ENCODE measurements around the gene PDIA2. TPM values are rescaled to one million over a fixed set of nuclear protein-coding genes. Genes with fewer than 3 reads are reported as not detected.

Gene PDIA2
- total RNA-seq, 1 experiment from 2014 or later: 0.71 TPM

DNA sequence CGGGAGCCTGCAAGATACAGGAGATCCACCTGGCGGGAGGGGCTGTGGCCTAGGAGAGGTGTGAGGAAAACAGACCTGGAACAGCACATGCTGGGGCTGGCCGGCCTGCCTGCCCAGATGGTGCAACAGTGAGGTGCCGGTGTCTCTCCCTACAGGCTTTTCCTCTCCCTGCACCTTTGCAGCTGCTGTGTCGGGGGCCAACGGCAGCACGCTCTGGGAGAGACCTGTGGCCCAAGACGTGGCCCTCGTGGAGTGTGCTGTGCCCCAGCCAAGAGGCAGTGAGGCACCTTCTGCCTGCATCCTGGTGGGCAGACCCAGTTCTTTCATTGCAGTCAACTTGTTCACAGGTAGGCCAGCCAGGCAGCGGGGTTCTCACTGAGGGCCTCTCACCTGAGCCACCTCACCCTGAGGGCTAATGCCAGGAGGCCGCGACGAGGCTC, 23.1 kb upstream of the PDIA2 start:
- H3K9me2 ChIP-seq (replicated peaks; ENCODE audit: insufficient read depth, low read length): no peaks in the 10 kb centered on the region
- no peaks in the 10 kb centered on the region for H3K36me3 ChIP-seq (ENCODE audit: insufficient read depth, low read length)
- no peaks in the 10 kb centered on the region for H3K4me1 ChIP-seq (ENCODE audit: low read length)
- no peaks in the 10 kb centered on the region for H3K27me3 ChIP-seq (ENCODE audit: low read length)
- H3K9me3 ChIP-seq (ENCODE audit: low read length): no peaks in the 10 kb centered on the region
- no peaks in the 10 kb centered on the region for H3K79me2 ChIP-seq (ENCODE audit: low read length)
- H3K9ac ChIP-seq (ENCODE audit: low read length): no peak overlapping the region
- DNase-seq: no peak
- H3K4me2 ChIP-seq (ENCODE audit: low read depth, low read length, poor library complexity, severe bottlenecking): no peak overlapping the region
- no peaks in the 10 kb centered on the region for H4K20me1 ChIP-seq (ENCODE audit: insufficient read depth, low read depth, low read length)
- no peak overlapping the region for H2AFZ ChIP-seq (ENCODE audit: low read length)
- no peak overlapping the region for H3K27ac ChIP-seq (ENCODE audit: low read length)
- no peak overlapping the region for H3K4me3 ChIP-seq (ENCODE audit: low read length)

GRCh38 chr16:260326-260725, 22.6 kb upstream of the PDIA2 start:
- Histone ChIP-seq H3K9me2 (replicated peaks; ENCODE audit: insufficient read depth, low read length) (no peaks in the 10 kb centered on the region), H4K20me1 (ENCODE audit: insufficient read depth, low read depth, low read length) (no peaks in the 10 kb centered on the region)

GRCh38 chr16:261031-261691, 21.8 kb upstream of the PDIA2 start:
- Histone ChIP-seq H3K36me3 (ENCODE audit: insufficient read depth, low read length) (no peaks in the 10 kb centered on the region), H3K4me1 (ENCODE audit: low read length) (no peaks in the 10 kb centered on the region), H3K9me2 (replicated peaks; ENCODE audit: insufficient read depth, low read length) (no peaks in the 10 kb centered on the region), H3K9ac (ENCODE audit: low read length) (no peak overlapping the region), H3K4me3 (ENCODE audit: low read length) (no peak overlapping the region), H3K27me3 (ENCODE audit: low read length) (no peaks in the 10 kb centered on the region), H3K27ac (ENCODE audit: low read length) (no peak overlapping the region), H3K79me2 (ENCODE audit: low read length) (no peaks in the 10 kb centered on the region), H4K20me1 (ENCODE audit: insufficient read depth, low read depth, low read length) (no peaks in the 10 kb centered on the region), H2AFZ (ENCODE audit: low read length) (no peak overlapping the region), H3K9me3 (ENCODE audit: low read length) (no peaks in the 10 kb centered on the region), H3K4me2 (ENCODE audit: low read depth, low read length, poor library complexity, severe bottlenecking) (no peak overlapping the region)
- no peak for DNase-seq

More at GRCh38 chr16:260326-260725, 22.6 kb upstream of the PDIA2 start:
- H3K27me3 ChIP-seq (ENCODE audit: low read length): no peaks in the 10 kb centered on the region
- H3K36me3 ChIP-seq (ENCODE audit: insufficient read depth, low read length): no peaks in the 10 kb centered on the region
- no peaks in the 10 kb centered on the region for H3K4me1 ChIP-seq (ENCODE audit: low read length)
- no peak overlapping the region for H3K4me2 ChIP-seq (ENCODE audit: low read depth, low read length, poor library complexity, severe bottlenecking)
- H3K79me2 ChIP-seq (ENCODE audit: low read length): no peaks in the 10 kb centered on the region
- no peak overlapping the region for H3K9ac ChIP-seq (ENCODE audit: low read length)
- no peak overlapping the region for H3K4me3 ChIP-seq (ENCODE audit: low read length)
- DNase-seq: no peak
- no peak overlapping the region for H3K27ac ChIP-seq (ENCODE audit: low read length)
- H3K9me3 ChIP-seq (ENCODE audit: low read length): no peaks in the 10 kb centered on the region
- no peak overlapping the region for H2AFZ ChIP-seq (ENCODE audit: low read length)

- no peaks in the 10 kb centered on the region for H3K9me3 ChIP-seq (ENCODE audit: low read length)
- no peak overlapping the region for H3K9ac ChIP-seq (ENCODE audit: low read length)
- no peaks in the 10 kb centered on the region for H3K4me1 ChIP-seq (ENCODE audit: low read length)
- no peak overlapping the region for H3K4me3 ChIP-seq (ENCODE audit: low read length)
- DNase-seq: no peak
- H3K9me2 ChIP-seq (replicated peaks; ENCODE audit: insufficient read depth, low read length): no peaks in the 10 kb centered on the region
- no peak overlapping the region for H3K4me2 ChIP-seq (ENCODE audit: low read depth, low read length, poor library complexity, severe bottlenecking)
- no peaks in the 10 kb centered on the region for H3K27me3 ChIP-seq (ENCODE audit: low read length)
- H2AFZ ChIP-seq (ENCODE audit: low read length): no peak overlapping the region
- H3K27ac ChIP-seq (ENCODE audit: low read length): no peak overlapping the region
- no peaks in the 10 kb centered on the region for H3K79me2 ChIP-seq (ENCODE audit: low read length)
- H3K36me3 ChIP-seq (ENCODE audit: insufficient read depth, low read length): no peaks in the 10 kb centered on the region
- H4K20me1 ChIP-seq (ENCODE audit: insufficient read depth, low read depth, low read length): no peaks in the 10 kb centered on the region
Observed at GRCh38 chr16:262121-262745, 20.7 kb upstream of the PDIA2 start.

GRCh38 chr16:263182-263774, 19.7 kb upstream of the PDIA2 start:
- Histone ChIP-seq H3K27ac (ENCODE audit: low read length) (no peak overlapping the region), H3K4me2 (ENCODE audit: low read depth, low read length, poor library complexity, severe bottlenecking) (no peak overlapping the region), H3K27me3 (ENCODE audit: low read length) (no peaks in the 10 kb centered on the region), H3K4me3 (ENCODE audit: low read length) (no peak overlapping the region), H4K20me1 (ENCODE audit: insufficient read depth, low read depth, low read length) (no peaks in the 10 kb centered on the region), H3K9me3 (ENCODE audit: low read length) (no peaks in the 10 kb centered on the region), H3K79me2 (ENCODE audit: low read length) (no peaks in the 10 kb centered on the region), H3K9me2 (replicated peaks; ENCODE audit: insufficient read depth, low read length) (no peaks in the 10 kb centered on the region), H3K4me1 (ENCODE audit: low read length) (no peaks in the 10 kb centered on the region), H3K9ac (ENCODE audit: low read length) (no peak overlapping the region), H2AFZ (ENCODE audit: low read length) (no peak overlapping the region), H3K36me3 (ENCODE audit: insufficient read depth, low read length) (no peaks in the 10 kb centered on the region)
- no peak for DNase-seq

- Histone ChIP-seq H3K27me3 (ENCODE audit: low read length) (no peaks in the 10 kb centered on the region), H3K9ac (ENCODE audit: low read length) (no peak overlapping the region), H3K4me3 (ENCODE audit: low read length) (no peak overlapping the region), H2AFZ (ENCODE audit: low read length) (no peak overlapping the region), H3K79me2 (ENCODE audit: low read length) (no peaks in the 10 kb centered on the region), H3K36me3 (ENCODE audit: insufficient read depth, low read length) (no peaks in the 10 kb centered on the region), H4K20me1 (ENCODE audit: insufficient read depth, low read depth, low read length) (no peaks in the 10 kb centered on the region), H3K4me2 (ENCODE audit: low read depth, low read length, poor library complexity, severe bottlenecking) (no peak overlapping the region), H3K27ac (ENCODE audit: low read length) (no peak overlapping the region), H3K4me1 (ENCODE audit: low read length) (no peaks in the 10 kb centered on the region), H3K9me3 (ENCODE audit: low read length) (no peaks in the 10 kb centered on the region), H3K9me2 (replicated peaks; ENCODE audit: insufficient read depth, low read length) (no peaks in the 10 kb centered on the region)
- no peak for DNase-seq
Observed at GRCh38 chr16:263944-264343, 19.0 kb upstream of the PDIA2 start.

DNA sequence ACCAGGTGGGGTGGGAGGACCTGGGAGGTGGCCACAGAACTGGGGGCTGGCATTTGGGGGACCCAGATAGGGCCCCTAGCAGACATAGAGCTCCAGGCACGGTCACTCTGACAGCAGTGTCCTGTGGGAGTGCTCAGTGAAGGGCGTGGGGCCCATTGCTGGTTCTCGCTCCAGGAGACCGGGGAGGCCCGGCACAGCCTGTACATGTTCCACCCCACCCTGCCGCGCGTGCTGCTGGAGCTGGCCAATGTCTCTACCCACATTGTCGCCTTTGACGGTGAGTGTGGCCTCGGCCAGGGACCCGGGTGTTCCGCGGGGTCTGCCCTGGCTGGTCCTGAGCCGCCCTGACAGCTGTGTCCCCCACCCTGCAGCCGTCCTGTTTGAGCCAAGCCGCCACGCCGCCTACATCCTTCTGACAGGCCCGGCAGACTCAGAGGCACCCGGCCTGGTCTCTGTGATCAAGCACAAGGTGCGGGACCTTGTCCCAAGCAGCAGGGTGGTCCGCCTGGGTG, 18.5 kb upstream of the PDIA2 start:
- Histone ChIP-seq H3K36me3 (ENCODE audit: insufficient read depth, low read length) (no peaks in the 10 kb centered on the region), H3K27me3 (ENCODE audit: low read length) (no peaks in the 10 kb centered on the region), H3K9me2 (replicated peaks; ENCODE audit: insufficient read depth, low read length) (no peaks in the 10 kb centered on the region), H3K4me3 (ENCODE audit: low read length) (no peak overlapping the region), H2AFZ (ENCODE audit: low read length) (no peak overlapping the region), H3K27ac (ENCODE audit: low read length) (no peak overlapping the region), H3K4me2 (ENCODE audit: low read depth, low read length, poor library complexity, severe bottlenecking) (no peak overlapping the region), H3K4me1 (ENCODE audit: low read length) (no peaks in the 10 kb centered on the region), H3K79me2 (ENCODE audit: low read length) (no peaks in the 10 kb centered on the region), H3K9ac (ENCODE audit: low read length) (no peak overlapping the region), H3K9me3 (ENCODE audit: low read length) (no peaks in the 10 kb centered on the region), H4K20me1 (ENCODE audit: insufficient read depth, low read depth, low read length) (no peaks in the 10 kb centered on the region)
- DNase-seq: no peak

GRCh38 chr16:265002-265529, 17.9 kb upstream of the PDIA2 start:
- Histone ChIP-seq H3K79me2 (ENCODE audit: low read length) (no peaks in the 10 kb centered on the region), H3K4me3 (ENCODE audit: low read length) (no peak overlapping the region), H2AFZ (ENCODE audit: low read length) (no peak overlapping the region), H3K9ac (ENCODE audit: low read length) (no peak overlapping the region), H3K4me2 (ENCODE audit: low read depth, low read length, poor library complexity, severe bottlenecking) (no peak overlapping the region), H3K9me3 (ENCODE audit: low read length) (no peaks in the 10 kb centered on the region), H3K27me3 (ENCODE audit: low read length) (no peaks in the 10 kb centered on the region), H3K27ac (ENCODE audit: low read length) (no peak overlapping the region), H3K9me2 (replicated peaks; ENCODE audit: insufficient read depth, low read length) (no peaks in the 10 kb centered on the region), H3K36me3 (ENCODE audit: insufficient read depth, low read length) (no peaks in the 10 kb centered on the region), H3K4me1 (ENCODE audit: low read length) (no peaks in the 10 kb centered on the region), H4K20me1 (ENCODE audit: insufficient read depth, low read depth, low read length) (no peaks in the 10 kb centered on the region)
- DNase-seq: no peak

Measured in Karpas-422 (cell line).